Measurements from ENCODE around the gene MAP3K8.
A peak's percentile ranks its signal among the peaks of the same experiment; 100 is the strongest.
"Not testable (repeated sequence)": the region's sequence is repeated elsewhere in the genome, so short reads cannot be mapped to it uniquely, and the experiment has no call there.

MAP3K8 gene

DNA sequence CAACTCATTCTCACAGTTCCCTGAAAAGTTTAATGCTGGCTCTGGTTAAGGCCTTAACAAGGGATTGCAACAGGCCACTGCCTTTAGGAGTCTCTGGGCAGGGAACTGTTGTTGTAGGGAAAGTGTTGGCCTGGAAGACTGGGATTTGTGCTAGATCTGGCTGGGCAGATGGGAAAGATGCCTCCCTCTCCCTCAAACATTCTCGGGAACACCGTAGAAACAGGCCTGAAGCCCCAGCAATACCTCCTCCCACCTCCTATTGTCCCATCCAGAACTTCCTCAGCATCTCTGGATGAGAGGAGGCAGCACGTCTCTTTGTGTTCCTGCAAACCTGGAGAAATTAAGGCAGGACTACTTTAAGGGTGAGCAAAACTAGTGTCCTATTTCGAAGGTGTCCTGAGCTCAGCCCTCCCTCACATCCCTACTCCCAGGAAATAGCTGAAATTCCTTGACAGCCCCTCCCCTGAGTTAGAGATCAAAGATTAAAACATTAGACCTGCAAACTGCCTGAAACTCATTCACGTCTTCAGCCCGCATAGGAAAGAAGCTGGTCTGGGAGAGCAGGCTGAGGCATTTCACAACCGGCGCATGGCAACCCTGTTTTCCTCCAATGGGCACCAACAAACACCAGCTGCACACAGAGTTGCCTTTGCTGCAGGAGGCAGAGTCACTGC is 10.9 kb upstream of the MAP3K8 start:
- no peak for DNase-seq (ENCODE audit: low spot score)

DNA sequence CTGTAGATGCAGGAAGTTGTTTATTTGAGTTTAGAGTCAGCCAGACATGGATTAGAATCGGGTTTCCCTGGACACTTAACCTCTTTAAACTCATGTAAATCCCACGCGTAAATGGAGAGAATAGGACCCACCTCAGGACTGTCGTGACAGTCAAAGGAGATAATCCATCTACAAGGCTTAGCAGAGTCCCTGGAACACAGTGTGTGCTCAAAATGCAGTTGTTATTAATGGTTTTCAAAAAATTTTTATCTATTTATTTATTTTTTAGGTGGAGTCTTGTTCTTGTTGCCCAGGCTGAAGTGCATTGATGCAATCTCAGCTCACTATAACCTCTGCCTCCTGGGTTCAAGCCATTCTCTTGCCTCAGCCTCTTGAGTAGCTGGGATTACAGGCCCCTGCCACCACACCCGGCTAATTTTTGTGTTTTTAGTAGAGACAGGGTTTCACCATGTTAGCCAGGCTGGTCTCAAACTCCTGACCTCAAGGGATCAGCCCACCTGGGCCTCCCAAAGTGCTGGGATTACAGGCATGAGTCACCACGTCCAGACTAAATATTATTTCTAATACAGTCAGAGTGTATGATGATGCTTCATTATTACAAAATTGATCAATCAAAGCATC is 10.2 kb upstream of the MAP3K8 start:
- DNase-seq (ENCODE audit: low spot score), result not testable (repeated sequence)

GRCh38 chr10:30425336-30426075 is 8.5 kb upstream of the MAP3K8 start:
- DNase-seq (ENCODE audit: low spot score), result no peak

DNA sequence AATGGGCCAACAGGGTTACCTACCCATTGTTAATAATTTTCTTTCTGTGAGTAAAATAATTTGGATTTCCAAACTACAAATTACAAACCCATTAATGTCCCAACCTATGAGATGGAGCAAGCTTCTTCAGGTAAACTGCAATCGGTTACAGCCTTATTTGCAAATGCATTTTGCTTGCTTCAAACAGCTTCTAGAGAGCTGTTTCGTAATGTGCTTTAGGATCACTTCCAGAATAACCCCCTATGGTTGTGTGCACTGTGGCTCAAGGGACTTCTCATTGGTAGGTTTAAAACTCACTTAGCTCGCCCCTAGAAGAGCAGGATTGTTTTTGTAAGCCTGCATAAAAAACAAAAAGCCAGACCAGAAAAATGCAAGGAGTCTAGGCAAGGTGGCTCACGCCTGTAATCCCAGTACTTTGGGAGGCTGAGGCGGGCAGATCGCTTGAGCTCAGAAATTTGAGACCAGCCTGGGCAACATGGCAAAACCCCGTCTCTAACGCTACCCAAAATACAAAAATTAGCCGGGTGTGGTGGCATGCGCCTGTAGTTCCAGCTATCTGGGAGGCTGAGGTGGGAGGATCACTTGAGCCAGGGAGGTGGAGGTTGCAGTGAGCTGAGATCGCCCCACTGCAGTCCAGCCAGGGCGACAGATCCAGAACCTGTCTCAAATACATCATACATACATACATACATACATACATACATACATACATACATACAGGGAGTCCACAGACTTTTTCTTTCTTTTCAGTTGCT is 3.3 kb upstream of the MAP3K8 start:
- DNase-seq (ENCODE audit: low spot score), result no peak

GRCh38 chr10:30431435-30431911 is 2.5 kb upstream of the MAP3K8 start:
- DNase-seq (ENCODE audit: low spot score), result no peak

DNA sequence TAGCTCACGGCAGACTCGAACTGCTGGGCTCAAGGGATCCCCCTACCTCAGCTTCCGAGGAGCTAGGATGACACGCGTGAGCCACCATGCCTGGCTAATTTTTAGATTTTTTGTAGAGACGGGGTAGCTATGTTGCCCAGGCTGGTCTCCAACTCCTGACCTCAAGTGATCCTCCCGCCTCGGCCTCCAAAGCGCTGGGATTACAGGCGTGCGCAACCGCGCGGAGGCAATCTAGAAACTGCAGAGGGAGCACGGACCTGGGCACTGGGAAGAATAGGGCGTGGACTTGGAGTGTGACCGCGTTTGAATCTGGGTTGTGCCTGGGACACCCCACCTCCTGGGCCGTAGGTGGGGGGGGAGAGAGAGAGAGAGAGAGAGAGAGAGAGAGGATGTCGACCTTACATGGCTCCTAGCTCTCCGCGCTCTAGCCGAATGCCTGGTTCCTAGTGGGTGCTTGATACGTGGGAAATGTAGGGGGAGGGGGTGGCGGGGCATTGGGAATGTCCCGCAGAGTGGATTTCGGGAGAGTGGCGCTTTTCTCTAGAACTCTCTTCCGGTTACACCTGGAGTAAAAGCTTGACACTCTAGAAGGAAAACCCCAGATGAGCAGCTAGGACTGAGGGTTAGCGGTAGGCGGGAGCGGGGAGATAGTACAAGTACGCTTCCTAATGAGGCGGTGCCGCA is 1.2 kb upstream of the MAP3K8 start:
- DNase-seq (ENCODE audit: low spot score), result no peak

DNA sequence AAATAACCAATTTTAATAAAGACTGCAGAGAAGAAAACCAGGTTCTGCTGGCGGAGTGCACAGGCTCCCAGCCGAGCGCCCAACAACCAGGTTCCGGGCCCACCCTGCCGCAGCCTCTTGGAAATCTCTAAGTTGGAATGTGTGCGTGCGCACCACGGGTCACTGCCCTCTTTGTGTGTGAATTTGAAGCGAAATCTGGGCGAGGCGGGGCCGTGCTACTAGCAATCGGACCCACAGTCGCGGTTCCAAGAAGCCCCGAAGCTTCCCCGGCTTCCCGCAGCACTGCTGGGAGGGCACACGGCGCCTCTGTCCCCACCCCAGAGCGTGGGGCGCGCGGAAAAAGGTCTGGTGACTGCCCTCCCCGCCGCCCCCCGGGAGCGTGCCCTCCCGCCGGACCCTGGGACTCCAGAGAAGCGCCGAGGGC is 666 bp upstream of the MAP3K8 start:
- peak; percentile 19 for DNase-seq (ENCODE audit: low spot score)

DNA sequence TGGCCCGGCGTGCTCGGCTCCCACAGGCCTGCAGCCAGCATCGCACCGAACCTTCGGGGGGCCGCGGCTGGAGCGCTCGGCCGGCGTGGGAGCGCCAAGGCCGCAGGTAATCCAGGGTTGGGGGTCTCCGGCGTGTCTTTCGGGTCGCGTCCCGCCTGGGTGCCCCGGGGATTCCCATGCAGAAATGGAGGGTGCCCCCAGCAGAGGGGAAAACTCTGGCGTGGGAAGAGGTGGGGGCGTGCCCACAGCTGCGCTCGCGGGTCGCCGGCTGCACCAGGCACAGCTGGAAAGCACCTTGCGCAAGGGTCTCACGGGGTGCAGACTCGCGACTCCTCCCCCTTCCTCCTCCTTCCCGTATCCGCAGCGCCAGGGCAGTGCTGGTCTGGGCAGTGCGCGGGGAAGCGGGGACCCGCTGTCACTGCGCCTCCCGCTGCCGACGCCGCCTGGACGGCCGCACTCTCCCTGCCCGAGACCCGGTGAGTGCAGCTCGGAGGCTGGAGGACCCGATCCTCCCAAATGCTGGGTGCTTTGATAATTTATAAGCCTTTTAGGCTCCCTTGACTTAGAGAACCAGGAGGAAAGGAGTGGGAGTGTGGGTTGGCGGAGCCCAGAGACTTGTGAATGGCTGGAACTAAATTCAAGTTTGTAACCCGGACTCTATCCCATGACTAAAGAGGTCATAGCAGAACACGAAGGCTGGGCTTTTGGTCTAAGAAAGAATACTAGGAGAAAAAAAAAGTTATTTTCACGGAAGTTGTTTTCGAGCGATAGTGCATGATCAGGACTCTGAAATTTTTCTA is 489 bp downstream of the MAP3K8 start:
- peak; percentile 52 for DNase-seq (ENCODE audit: low spot score)

GRCh38 chr10:30435073-30435422 is 1.1 kb downstream of the MAP3K8 start:
- DNase-seq (ENCODE audit: low spot score), result peak; percentile 50

- not testable (repeated sequence) for DNase-seq (ENCODE audit: low spot score)
Measured at GRCh38 chr10:30435499-30436167, 1.6 kb downstream of the MAP3K8 start.

DNA sequence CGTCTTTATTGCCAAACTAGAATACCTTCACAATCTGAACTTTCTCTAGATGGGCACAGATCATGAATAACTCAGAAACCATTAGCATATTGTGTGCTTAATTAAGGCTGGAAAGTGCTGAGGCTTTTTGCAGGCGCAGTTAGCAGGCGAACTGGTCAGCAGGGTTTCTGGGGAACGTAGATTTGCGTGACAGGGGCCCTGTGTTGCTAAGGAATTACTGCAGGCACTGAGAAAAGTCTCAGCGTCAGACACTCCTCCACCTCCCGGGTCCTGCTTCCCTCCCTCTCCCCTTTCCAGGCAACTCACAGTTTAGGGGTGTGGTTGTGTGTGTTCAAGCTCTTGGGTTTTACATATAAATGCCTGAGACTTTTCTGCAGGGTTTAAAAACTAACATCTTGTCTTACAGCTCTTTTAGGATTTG is 2.2 kb downstream of the MAP3K8 start:
- DNase-seq (ENCODE audit: low spot score), result peak; percentile 55

GRCh38 chr10:30436671-30437030 is 2.7 kb downstream of the MAP3K8 start:
- no peak for DNase-seq (ENCODE audit: low spot score)

DNA sequence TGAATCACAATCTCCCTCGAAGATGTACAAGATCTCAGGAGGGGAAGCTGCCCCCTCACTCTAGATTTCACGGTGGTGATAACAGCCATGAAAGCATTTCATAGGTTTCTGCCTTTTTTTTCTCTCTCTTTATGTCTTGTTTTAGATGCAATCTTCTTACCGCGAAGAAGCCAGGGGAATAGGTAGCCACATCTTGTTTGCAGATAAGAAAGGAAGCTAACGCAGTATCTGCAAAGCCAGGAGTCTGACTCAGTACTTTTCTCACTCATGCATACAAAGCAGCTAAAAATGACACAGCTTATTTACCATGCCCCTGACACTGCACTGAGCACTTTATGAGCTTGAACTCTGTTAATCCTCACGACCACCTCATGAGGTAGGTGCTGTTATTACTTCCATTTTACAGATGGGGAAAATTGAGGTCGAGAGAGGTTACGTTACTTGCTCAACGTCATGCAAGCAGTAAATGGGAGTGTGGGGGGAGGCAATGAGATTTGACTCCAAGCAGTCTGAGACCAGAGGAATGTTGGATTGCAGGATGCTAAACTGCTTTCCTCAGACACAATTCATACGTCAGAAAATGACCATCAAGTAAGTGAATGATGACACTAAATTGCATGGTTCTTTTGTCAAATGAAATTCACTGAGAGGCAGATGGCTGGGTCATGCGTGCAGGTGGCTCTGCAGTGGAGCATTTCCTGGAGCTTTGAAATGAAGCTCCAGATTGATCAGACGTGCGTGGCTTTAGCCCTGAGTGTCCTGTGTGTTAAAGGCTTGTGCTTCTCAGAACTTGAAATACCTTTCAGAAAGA is 3.3 kb downstream of the MAP3K8 start:
- peak; percentile 82 for DNase-seq (ENCODE audit: low spot score)

DNA sequence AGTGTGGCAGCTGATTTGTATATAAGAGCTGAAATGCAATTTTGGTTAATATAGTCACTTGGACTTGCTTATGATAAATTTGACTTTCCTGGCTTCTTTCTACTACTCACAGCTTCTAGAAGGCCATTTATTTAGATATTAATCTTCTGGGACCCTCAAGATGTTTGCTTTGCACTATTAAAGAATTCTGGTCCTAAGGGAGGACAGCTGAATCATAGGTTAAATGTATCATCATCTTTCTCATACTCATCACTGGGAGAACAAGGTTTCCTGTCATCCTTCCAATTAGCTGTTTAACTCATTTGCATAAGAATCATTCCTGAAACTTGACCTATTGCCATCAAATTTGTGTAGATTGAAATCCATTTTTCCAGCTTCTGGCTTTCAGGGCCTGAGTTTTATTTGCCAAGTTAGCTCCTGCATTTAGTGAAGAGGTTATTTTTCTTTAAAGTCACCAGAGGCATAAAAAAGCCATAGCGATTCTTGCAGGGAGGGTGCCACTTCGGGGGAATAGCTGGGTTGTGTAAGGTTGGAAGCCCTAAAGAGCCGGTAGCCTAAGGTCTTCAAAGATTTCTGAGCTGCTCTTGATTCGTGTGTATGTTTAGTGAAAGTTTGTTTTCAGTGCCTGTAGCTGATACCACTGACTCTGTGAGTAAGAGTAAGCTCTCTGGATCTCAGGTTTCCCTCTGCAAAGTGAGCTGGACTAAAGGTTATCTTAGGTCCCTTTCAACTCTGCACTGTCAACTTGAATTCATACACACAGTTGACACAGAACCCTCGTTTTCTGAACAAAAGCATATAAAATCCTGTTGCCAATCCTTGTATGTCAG is 4.3 kb downstream of the MAP3K8 start:
- DNase-seq (ENCODE audit: low spot score), result peak; percentile 60

GRCh38 chr10:30439931-30440330 is 5.9 kb downstream of the MAP3K8 start:
- DNase-seq (ENCODE audit: low spot score), result peak; percentile 50

DNA sequence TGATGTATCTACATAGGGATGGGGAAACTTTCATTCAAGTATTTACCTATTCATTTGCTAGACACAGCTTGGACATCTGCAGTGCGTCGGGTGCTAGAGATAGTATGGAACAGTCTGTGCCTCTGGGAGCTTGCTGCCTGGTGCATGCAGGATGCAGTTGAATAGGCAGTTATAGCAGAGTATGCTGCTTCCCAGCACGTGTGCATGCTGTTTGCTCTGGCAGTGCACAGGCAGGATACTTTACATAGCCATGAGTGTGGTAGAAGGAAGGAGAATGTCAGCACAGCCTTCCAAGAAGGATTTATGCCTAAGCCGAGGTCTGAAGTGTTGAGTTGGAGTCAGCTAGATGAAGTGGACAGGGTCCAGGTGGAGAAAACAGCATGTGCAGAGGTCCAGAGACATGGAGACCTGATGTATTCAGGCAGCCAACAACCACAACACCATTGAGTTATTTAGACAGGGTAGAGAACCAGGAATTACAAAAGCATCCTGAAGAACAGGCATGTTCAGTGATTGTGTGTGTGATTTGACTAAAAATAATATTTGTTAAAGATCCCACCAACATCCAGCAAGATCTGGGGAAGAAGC is 8.1 kb downstream of the MAP3K8 start:
- DNase-seq (ENCODE audit: low spot score), result no peak

DNA sequence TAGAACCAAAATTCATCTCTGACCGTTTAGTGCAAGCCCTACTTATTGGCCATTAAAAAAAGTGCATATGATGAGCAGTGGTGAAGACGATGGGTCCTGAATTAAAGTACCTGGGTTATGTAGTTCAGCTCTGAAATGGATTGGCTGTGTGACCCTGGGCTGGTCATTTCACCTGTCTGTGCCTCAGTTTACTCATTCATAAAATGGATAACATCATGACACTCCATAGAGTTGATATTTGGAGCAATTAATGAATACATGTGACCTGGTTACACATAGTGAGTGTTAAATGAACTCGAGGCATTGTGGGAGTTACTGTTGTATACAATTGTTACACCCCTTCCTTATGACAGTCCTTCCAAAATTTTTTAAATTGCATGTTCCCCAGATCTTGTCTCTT is 9.1 kb downstream of the MAP3K8 start:
- no peak for DNase-seq (ENCODE audit: low spot score)

GRCh38 chr10:30445711-30446110 is 11.7 kb downstream of the MAP3K8 start:
- DNase-seq (ENCODE audit: low spot score), result no peak

Measured in hematopoietic multipotent progenitor cell treated with erythropoietin and hydrocortisone succinate and interleukin-3 and kit ligand, for 17 days (in vitro differentiated cells).